Liver (tissue), 2 donors: ENCODE measurements around the gene PADI3.

Source experiments
- FOXA1 ChIP-seq: IDR thresholded peaks from 2 replicates; pipeline ENCODE4 v1.6.1; 2016; ENCODE audit warnings: antibody characterized with exemption
- TF ChIP-seq, protein P1 (sequence below): IDR thresholded peaks from 2 replicates; pipeline ENCODE4 v1.6.1; 2016; ENCODE audit warnings: antibody characterized with exemption, mild to moderate bottlenecking
- TF ChIP-seq, protein P2 (sequence below): fragments of 150-350 bp; IDR thresholded peaks from 2 replicates; pipeline ENCODE4 v1.5.1; 2017; ENCODE audit warnings: improper control_type of control experiment, low read depth, low read length; ENCODE audit not compliant: missing input control
- donor health status: healthy.

DNA sequence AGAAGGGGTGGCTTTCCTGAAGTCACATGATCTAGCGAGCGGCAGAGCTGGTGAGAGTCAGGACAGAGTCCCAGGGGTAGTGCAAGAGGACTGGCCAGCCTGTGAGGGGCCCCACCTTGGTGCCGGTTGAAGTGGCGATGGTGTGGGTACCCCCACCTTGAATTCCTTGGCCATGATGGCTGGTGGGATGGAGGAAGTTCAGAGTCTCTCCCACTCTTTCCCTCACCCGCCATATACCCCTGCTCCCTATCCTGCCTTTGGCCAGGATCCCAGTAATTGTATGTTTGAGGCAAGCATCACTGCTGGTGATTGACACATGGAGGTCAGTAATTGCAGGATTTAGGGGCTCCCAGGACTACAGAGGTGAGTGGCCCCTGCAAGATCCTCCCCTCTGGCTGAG, 11.8 kb downstream of the PADI3 start:
- TF ChIP-seq, protein P1, sequence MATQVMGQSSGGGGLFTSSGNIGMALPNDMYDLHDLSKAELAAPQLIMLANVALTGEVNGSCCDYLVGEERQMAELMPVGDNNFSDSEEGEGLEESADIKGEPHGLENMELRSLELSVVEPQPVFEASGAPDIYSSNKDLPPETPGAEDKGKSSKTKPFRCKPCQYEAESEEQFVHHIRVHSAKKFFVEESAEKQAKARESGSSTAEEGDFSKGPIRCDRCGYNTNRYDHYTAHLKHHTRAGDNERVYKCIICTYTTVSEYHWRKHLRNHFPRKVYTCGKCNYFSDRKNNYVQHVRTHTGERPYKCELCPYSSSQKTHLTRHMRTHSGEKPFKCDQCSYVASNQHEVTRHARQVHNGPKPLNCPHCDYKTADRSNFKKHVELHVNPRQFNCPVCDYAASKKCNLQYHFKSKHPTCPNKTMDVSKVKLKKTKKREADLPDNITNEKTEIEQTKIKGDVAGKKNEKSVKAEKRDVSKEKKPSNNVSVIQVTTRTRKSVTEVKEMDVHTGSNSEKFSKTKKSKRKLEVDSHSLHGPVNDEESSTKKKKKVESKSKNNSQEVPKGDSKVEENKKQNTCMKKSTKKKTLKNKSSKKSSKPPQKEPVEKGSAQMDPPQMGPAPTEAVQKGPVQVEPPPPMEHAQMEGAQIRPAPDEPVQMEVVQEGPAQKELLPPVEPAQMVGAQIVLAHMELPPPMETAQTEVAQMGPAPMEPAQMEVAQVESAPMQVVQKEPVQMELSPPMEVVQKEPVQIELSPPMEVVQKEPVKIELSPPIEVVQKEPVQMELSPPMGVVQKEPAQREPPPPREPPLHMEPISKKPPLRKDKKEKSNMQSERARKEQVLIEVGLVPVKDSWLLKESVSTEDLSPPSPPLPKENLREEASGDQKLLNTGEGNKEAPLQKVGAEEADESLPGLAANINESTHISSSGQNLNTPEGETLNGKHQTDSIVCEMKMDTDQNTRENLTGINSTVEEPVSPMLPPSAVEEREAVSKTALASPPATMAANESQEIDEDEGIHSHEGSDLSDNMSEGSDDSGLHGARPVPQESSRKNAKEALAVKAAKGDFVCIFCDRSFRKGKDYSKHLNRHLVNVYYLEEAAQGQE: no peak
- no peak for TF ChIP-seq FOXA1
- TF ChIP-seq, protein P2, sequence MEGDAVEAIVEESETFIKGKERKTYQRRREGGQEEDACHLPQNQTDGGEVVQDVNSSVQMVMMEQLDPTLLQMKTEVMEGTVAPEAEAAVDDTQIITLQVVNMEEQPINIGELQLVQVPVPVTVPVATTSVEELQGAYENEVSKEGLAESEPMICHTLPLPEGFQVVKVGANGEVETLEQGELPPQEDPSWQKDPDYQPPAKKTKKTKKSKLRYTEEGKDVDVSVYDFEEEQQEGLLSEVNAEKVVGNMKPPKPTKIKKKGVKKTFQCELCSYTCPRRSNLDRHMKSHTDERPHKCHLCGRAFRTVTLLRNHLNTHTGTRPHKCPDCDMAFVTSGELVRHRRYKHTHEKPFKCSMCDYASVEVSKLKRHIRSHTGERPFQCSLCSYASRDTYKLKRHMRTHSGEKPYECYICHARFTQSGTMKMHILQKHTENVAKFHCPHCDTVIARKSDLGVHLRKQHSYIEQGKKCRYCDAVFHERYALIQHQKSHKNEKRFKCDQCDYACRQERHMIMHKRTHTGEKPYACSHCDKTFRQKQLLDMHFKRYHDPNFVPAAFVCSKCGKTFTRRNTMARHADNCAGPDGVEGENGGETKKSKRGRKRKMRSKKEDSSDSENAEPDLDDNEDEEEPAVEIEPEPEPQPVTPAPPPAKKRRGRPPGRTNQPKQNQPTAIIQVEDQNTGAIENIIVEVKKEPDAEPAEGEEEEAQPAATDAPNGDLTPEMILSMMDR: no peak
